GM10847 (cell line): Measurements from ENCODE around the gene ZFYVE21.

Experiments
- POLR2A ChIP-seq: IDR thresholded peaks from 2 replicates; pipeline ENCODE4 v1.6.1; 2011; ENCODE audit not compliant: insufficient read length; ENCODE audit errors: extremely low read depth

ZFYVE21 gene

GRCh38 chr14:103726474-103726873 lies 10.9 kb downstream of the ZFYVE21 start:
- TF ChIP-seq POLR2A: no peak

- TF ChIP-seq POLR2A: no peak
Observed at GRCh38 chr14:103727313-103727980, 11.8 kb downstream of the ZFYVE21 start.

- TF ChIP-seq POLR2A: no peak
Observed at GRCh38 chr14:103728141-103728540, 12.5 kb downstream of the ZFYVE21 start.

- TF ChIP-seq POLR2A: no peak
Observed at GRCh38 chr14:103728721-103729120, 13.1 kb downstream of the ZFYVE21 start.

GRCh38 chr14:103729496-103730448 lies 14.2 kb downstream of the ZFYVE21 start:
- no peak for TF ChIP-seq POLR2A

- TF ChIP-seq POLR2A: no peak
Observed at GRCh38 chr14:103730490-103731035, 15.0 kb downstream of the ZFYVE21 start.

- TF ChIP-seq POLR2A: no peak
Observed at GRCh38 chr14:103731481-103731880, 15.9 kb downstream of the ZFYVE21 start.

- no peak for TF ChIP-seq POLR2A
Observed at GRCh38 chr14:103731916-103732867, 16.6 kb downstream of the ZFYVE21 start.

GRCh38 chr14:103732868-103733620 lies 17.4 kb downstream of the ZFYVE21 start:
- TF ChIP-seq POLR2A: no peak

- TF ChIP-seq POLR2A: no peak
Observed at GRCh38 chr14:103733651-103734050, 18.0 kb downstream of the ZFYVE21 start.

GRCh38 chr14:103734081-103734888 lies 18.7 kb downstream of the ZFYVE21 start:
- TF ChIP-seq POLR2A: no peak

GRCh38 chr14:103735022-103735421 lies 19.4 kb downstream of the ZFYVE21 start:
- no peak for TF ChIP-seq POLR2A

GRCh38 chr14:103735439-103735814 lies 19.8 kb downstream of the ZFYVE21 start:
- no peak for TF ChIP-seq POLR2A
